HL-60 (cell line): Measurements from ENCODE around the gene PCDHA6.

Experiments used
- POLR2AphosphoS5 ChIP-seq: IDR thresholded peaks from 2 replicates; pipeline ENCODE4 v1.6.1; 2012; ENCODE audit warnings: low read depth
- TF ChIP-seq, protein P1 (sequence below): IDR thresholded peaks from one replicate; pipeline ENCODE4 v1.5.1; 2011; ENCODE audit warnings: low read length, control low read depth, inconsistent platforms; ENCODE audit not compliant: insufficient read depth
- TF ChIP-seq, protein P2 (sequence below): IDR thresholded peaks from 2 replicates; pipeline ENCODE4 v1.6.1; 2012; ENCODE audit warnings: low read depth; ENCODE audit not compliant: insufficient replicate concordance

- TF ChIP-seq, protein P1, sequence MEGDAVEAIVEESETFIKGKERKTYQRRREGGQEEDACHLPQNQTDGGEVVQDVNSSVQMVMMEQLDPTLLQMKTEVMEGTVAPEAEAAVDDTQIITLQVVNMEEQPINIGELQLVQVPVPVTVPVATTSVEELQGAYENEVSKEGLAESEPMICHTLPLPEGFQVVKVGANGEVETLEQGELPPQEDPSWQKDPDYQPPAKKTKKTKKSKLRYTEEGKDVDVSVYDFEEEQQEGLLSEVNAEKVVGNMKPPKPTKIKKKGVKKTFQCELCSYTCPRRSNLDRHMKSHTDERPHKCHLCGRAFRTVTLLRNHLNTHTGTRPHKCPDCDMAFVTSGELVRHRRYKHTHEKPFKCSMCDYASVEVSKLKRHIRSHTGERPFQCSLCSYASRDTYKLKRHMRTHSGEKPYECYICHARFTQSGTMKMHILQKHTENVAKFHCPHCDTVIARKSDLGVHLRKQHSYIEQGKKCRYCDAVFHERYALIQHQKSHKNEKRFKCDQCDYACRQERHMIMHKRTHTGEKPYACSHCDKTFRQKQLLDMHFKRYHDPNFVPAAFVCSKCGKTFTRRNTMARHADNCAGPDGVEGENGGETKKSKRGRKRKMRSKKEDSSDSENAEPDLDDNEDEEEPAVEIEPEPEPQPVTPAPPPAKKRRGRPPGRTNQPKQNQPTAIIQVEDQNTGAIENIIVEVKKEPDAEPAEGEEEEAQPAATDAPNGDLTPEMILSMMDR, result no peak
- no peak for TF ChIP-seq POLR2AphosphoS5
- TF ChIP-seq, protein P2, sequence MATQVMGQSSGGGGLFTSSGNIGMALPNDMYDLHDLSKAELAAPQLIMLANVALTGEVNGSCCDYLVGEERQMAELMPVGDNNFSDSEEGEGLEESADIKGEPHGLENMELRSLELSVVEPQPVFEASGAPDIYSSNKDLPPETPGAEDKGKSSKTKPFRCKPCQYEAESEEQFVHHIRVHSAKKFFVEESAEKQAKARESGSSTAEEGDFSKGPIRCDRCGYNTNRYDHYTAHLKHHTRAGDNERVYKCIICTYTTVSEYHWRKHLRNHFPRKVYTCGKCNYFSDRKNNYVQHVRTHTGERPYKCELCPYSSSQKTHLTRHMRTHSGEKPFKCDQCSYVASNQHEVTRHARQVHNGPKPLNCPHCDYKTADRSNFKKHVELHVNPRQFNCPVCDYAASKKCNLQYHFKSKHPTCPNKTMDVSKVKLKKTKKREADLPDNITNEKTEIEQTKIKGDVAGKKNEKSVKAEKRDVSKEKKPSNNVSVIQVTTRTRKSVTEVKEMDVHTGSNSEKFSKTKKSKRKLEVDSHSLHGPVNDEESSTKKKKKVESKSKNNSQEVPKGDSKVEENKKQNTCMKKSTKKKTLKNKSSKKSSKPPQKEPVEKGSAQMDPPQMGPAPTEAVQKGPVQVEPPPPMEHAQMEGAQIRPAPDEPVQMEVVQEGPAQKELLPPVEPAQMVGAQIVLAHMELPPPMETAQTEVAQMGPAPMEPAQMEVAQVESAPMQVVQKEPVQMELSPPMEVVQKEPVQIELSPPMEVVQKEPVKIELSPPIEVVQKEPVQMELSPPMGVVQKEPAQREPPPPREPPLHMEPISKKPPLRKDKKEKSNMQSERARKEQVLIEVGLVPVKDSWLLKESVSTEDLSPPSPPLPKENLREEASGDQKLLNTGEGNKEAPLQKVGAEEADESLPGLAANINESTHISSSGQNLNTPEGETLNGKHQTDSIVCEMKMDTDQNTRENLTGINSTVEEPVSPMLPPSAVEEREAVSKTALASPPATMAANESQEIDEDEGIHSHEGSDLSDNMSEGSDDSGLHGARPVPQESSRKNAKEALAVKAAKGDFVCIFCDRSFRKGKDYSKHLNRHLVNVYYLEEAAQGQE, result no peak
Observed at GRCh38 chr5:140835622-140836510, 8.1 kb downstream of the PCDHA6 start.
